Activated CD4-positive, alpha-beta T cell treated with anti-CD3 and anti-CD28 coated beads for 48 hours (primary cell): Measurements from ENCODE around the gene BIRC6.

ENCODE experiments used
- DNase-seq: peaks from one replicate; pipeline ENCODE4 v3.0.0-alpha.2; 2020

The BIRC6 gene

DNA sequence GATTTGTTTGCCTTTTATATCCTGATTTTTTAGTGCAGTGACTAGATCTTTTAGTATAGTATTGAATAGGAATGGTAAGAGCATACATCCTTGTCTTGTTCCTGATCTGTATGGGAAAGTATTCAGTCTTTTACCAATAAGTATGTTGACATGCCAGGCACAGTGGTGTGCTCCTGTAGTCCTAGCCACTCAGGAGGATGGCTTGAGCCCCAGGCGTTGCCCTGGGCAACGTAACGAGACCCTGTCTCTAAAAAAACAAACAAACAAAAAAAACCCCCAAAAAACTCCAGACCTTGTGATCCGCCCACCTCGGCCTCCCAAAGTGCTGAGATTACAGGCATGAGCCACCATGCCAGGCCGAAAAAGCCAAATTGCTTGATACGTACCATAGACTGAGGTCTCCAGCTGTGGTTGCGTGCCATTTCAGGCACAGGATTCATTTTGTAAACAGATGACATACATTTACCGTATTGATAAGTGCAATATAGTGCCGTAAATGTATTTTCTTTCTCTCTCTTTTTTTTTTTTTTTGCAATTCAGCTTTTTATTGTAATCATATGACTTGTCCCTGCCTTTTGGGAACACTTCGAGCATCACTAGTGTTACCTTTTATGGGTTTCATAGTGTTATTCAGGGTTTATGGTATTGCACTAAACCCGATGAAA, 18.5 kb downstream of the BIRC6 start:
- no peak for DNase-seq

DNA sequence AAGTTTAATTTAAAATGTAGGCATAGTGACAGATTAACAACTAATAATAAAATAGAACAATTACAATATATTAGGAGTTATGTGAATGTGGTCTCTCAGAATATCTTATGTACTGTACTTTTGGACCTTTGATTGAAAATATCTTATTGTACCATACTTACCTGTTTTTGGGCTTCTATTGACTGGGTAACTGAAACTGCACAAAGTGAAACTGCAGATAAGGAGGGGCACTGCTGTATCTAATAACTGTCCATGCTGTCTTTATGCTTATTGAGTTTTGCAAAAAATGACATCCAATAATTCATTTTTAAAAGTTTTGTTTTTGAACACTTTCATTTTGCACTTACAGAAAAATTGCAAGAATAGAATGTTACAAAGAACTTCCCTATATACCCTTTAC, 19.9 kb downstream of the BIRC6 start:
- no peak for DNase-seq

DNA sequence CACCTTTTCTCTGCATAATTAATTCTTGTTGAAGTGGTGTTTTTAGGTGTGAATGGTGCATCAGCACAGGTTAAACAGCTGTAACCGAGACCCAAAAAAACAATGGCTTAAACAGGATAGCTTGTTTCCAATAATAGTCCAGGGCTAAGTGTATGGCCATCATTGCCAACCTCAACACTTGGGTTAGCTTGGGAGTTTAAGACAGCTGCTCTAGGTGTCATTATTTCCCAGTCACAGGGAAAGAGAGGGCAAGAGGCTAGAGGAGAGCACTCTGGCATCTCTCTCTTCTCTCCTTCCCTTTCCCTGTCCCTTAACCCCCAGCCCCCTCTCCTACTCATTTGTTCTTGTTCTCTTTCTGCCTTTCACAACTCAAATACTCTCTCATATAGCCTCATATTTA, 21.1 kb downstream of the BIRC6 start:
- no peak for DNase-seq

DNA sequence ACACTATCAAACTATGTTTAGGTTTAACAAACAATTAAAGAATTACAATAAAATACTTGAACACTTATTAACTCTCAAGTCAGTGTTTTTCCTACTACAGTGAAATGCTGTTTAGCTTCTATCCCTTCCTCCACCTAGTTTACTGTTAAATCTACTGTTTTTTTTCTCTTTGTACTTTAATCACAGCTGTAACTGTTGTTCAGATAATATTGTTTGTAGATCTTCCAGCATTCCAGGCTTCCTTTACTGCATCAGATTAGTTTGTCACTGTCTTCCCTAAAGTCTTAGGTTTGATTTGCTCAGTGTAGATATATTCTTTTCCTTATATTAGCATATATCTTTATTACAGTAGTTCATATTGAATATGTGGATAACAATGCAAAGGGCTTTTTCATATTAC, 22.5 kb downstream of the BIRC6 start:
- DNase-seq, result no peak

DNA sequence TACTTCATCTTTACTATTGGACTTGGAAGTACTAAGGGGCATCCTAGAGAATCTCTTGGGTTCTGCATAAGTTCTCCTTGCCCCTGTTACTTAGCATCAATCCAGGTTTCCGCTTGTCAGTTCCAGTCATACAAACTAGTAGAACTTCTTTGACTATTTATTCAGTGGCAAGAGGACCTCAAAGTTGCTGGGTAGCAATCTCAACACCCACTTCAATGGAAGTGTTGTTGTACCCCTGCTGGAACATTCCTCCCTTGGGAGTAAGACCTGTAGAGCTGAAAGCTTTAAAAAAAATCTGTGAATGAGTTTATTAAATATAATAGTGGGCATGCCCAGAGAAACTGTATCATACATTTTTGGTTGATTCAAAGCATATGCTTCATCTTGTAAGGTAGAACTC, 27.0 kb downstream of the BIRC6 start:
- DNase-seq, result no peak

DNA sequence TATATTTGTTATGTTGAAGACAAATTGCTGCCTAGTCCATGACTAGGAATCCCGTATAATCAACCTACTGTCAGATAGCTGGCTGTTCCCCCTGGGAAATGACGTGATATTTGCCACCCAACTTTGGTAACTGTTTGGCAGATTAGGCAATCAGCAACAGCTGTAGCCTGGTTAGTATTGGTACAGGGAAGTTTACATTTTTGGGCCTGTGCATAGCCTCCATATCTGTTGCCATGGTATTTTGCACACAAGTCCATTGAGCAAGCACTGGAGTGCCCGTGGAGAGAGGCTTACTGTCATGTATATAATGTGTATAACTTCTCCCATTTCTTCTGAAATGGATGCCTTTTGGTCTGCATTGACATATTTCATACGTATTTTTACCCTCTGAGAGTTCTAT, 27.7 kb downstream of the BIRC6 start:
- DNase-seq, result no peak

DNA sequence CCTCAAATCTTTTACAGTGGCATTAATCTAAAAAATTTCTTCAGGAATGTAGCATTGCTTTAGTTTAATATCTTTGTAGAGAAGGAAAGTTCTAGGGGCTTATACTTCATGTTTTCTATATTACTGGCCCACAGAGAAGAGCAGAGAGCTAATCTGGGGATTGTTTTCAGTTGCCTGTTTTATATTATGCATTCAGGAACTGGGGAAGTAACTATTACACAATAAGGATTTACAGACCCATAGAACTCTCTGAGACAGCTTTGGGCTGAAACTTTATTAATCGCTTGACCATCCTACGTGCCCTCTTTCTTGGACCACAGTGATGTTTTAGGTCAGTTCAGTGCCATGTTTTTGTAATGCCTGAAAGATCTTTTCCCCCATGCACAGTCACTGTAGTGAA, 29.9 kb downstream of the BIRC6 start:
- no peak for DNase-seq

DNA sequence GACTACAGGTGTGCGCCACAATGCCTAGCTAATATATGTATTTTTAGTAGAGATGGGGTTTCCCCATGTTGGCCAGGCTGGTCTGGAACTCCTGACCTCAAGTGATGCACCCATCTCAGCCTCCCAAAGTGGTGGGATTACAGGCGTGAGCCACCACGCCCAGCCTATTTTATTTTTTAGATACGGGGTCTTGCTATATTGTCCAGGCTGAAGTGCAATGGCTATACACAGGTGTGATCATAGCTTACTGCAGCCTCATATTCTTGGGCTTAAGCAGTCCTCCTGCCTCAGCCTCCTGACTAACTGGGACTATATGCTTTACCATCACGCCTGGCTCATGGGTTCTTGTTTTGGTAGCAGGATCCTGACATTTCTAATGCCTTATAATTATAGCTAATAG, 42.4 kb downstream of the BIRC6 start:
- no peak for DNase-seq

DNA sequence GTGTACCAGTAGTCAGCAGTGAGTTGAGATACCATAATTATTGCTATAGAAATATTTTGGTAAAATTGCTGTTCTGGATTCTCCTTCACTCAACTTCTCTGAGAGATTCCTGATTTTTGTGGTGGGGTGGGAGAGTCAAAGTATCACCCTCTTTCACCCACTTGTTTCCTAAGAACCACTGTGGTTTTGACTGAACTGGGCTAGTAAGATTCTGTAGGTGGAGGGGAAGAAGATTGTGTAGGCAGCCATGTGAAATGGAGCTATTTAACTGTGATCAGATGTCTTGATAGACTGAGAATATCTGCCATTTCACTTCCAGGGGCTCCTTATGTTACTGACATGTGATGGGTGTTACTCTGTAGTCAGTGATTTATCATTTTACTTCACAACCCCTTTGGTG, 45.3 kb downstream of the BIRC6 start:
- no peak for DNase-seq

DNA sequence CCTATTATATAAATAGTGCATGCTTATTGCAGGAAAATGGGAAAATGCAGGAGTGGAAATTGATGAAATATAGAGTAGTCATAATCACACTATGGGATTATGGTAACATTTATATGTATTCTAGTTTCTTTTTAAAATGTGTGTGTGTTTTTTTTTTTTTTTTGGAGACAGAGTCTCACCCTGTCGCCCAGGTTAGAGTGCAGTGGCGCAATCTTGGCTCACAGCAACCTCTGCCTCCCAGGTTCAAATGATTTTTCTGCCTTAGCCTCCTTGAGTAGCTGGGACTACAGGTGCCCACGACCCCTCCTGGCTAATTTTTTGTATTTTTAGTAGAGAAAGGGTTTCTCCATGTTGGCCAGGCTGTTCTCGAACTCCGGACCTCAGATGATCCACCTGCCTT, 47.0 kb downstream of the BIRC6 start:
- DNase-seq, result no peak

DNA sequence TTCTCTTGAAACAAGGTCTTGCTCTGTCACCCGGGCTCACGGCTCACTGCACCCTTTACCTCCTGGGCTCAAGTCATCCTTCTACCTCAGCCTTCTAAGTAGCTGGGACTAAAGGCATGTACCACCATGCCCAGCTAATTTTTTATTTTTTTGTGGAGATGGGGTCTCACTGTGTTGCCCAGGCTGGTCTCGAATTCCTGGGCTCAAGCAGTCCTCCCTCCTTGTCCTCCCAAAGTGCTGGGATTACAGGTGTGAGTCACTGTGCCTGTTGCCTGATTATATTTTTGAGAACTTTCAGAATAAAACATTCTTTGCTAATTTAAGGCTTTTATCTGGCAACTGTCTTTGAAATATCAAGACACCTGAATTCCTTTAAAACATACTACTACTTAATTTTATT, 47.9 kb downstream of the BIRC6 start:
- no peak for DNase-seq

DNA sequence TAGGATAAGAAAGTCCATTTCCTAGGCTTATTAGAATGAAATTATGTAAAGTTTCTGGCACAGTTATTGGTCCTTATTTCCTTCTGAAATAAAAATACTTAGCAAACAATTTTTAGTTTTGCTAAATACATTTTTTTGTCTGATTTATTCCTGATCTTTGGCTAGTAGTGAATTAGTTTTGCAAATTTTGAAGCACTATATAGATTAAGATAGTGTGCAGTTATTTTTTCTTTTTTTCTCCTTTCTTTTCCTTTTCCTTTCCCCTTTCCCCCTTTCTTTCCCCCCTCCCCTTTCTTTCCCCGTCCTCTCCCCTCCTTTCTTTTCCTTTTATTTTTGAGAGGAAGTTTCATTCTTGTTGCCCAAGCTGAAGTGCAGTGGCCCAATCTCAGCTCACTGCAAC, 59.7 kb downstream of the BIRC6 start:
- DNase-seq, result no peak

DNA sequence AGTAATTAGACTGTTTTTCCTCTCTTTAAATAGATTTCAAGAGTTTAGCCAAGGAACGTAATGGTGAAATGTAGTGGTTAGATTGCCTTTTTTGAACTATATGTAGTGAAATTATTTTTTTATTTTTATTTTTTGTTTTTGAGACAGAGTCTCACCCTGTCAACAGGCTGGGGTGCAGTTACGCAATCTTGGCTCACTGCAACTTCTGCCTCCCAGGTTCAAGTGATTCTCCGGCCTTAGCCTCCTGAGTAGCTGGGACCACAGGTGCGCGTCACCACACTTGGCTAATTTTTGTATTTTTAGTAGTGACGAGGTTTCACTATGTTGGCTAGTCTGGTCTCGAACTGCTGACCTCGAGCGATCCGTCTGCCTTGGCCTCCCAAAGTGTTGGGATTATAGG, 60.8 kb downstream of the BIRC6 start:
- DNase-seq, result no peak

DNA sequence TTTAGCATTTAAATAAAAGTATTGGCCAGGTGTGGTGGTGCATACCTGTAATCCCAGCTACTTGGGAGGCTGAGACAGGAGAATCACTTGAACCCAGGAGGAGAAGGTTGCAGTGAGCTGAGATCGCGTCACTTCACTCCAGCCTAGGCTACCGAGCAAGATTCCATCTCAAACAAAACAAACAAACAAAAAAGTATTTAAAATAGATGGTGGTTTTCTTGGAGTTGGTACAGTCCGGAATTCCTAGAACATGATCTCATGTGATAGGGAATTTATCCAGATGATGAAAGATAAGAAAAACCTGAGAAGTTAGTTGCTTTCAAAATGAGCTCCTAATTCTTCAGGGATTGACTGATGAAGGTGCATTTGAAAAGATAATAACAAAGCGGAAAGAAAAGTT, 62.0 kb downstream of the BIRC6 start:
- no peak for DNase-seq

DNA sequence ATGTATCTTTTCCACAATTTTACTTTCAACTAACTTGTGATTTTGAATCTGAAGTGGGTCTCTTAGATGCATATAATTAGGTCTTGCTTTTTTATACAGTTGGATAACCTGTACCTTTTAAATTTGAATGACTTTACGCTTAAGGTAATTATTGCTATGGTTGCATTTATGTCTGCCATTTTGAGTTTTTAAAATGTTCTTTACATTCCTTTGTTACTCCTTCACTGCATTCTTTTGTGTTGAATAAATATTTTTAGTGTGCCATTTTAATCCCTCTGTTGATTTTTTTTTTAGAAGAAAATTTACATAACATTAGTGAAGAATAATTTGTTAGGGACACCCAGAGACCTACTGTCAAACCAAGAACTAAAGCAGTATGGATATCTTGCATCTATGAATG, 65.3 kb downstream of the BIRC6 start:
- DNase-seq, result no peak

DNA sequence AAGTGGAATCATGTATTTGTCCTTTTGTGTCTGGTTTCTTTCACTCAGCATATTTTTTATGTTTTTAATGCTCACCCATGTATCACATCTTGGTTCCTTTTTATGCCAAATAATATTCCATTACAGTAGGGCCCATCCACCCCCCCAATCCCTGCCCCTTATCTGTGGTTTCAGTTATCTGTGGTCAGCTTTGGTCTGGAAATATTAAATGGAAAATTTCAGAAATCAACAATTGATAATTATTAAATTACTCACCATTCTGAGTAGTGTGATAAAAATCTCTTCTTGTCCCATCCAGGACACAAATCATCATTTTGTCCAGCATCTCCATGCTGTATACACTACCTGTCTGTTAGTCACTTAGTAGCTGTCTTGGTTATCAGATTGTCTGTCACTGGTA, 66.7 kb downstream of the BIRC6 start:
- DNase-seq, result no peak

DNA sequence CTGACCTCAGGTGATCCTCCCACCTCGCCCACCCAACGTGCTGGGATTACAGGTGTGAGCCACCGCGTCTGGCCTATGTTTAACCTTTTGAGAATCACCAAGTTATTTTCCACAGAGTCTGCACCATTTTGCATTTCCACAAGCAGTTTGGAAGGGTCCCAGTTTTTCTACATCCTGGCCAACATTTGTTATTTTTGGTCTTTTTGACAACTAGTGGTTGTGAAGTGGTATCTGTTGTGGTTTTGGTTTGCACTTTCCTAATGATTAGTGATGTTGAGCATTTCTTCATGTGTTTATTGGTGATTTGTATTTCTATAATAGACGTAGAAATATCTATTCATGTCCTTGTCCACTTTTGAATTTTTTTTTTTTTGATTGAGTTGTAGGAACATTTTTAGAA, 67.9 kb downstream of the BIRC6 start:
- DNase-seq, result no peak

DNA sequence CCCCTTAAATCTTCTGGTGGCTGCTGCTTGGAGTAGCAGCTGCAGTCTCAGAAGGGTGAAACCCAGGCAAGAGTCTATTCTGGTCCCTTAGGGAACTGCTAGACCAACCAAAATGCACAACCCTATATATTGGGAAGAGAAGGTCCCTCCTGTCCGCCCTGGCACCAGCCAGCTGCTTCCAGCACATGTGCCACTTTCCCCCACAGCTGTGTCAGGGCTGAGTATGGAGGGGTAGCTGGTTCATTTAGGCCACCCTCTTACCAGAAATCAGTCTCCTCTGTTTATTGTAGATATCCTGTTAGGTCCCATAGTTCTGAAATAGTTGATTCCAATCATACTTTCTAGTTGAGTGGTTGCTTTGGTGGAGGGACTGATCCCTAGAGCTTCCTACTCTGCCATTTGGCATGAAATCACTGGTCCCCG, 68.9 kb downstream of the BIRC6 start:
- DNase-seq, result no peak

DNA sequence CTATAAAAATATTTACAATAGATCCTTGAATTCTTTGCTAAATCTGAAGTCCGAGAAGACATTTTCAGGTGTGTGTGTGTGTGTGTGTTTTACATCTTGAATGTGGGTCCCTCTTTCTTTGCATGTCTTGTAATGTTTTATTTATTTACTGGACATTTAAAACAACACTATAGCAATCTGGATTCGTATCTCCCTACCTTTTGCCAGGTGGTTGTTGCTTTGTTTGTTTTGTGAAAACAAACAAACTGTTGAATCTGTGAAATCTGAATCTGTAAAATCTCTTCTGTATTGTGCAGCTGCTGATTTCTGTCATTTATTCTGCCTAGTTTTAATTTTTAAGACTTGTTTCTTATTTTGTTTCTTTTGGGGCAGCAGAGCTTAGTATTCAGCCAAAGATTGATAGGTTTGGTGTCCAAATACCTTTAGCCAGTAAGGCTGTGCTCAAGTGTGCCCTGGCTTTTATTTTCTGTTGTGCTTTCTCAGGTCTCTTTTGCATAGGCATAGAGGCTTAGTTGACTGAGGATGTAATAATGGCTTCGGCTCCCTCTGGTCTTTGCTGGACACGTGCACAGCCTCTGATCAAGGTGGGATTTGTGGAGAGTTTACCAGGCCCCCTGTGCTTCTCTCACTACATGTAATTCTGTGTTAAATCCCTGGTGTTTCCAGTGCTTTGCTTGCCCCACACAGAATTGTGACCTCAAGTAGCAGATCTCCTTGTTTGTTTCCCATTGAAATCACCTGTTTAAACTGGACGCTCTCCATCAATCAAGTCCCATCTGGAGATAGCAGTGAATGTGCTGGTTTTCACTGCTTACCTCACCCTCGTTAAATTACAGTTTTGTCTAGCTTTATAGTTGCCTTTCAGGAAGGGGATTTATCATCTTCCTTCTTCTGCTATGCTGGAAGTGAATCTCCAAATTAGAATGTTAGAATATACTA, 71.1 kb downstream of the BIRC6 start:
- DNase-seq, result no peak

DNA sequence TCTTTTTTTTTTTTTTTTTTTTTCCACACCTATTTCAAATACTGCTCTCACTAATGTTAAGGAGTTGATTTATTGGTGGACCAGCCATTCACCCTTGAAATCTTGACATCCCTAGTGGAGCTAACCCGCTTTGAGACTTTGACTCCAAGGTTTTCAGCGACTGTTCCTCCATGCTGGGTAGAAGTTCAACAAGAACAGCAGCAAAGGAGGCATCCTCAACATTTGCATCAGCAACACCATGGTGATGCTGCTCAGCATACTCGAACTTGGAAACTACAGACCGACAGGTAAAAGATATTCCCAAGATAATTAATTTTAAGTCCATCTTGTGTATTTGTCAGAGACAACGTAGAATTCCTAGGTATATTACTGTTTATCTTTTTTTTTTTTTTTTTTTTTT, 74.0 kb downstream of the BIRC6 start:
- DNase-seq, result no peak

DNA sequence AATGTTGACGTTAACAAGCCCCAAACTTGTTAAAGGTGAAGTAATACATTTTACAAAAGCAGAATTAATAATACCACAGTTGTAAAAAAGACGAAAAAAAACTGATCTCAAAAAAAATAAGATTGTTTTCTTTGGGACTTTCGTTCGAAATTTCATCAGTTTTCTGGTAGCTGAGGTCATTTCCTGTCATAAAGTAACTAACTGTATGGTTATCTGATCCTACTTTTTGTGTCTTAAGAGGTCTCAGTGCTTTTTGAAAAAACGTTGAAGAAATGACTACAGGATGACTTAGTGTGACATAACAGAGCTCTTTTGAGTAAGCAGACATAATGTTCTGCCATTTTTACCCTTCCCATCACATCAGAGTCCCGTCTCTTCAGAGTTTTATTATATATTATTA, 79.3 kb downstream of the BIRC6 start:
- no peak for DNase-seq

DNA sequence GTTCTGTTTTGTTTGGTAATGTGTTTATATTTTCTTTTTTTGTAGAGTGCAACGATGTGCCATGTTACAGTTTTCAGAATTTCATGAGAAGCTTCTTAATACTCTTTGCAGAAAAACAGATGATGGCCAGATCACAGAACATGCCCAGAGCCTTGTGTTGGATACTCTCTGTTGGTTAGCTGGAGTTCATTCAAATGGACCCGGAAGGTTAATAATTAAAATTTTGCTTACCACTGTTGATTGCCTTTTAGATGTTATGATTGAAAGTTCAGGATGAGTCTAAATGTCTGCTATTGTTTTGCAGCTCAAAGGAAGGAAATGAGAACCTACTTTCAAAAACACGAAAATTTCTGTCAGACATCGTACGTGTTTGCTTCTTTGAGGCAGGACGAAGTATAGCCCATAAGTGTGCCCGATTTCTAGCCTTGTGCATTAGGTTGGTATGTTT, 85.2 kb downstream of the BIRC6 start:
- no peak for DNase-seq

DNA sequence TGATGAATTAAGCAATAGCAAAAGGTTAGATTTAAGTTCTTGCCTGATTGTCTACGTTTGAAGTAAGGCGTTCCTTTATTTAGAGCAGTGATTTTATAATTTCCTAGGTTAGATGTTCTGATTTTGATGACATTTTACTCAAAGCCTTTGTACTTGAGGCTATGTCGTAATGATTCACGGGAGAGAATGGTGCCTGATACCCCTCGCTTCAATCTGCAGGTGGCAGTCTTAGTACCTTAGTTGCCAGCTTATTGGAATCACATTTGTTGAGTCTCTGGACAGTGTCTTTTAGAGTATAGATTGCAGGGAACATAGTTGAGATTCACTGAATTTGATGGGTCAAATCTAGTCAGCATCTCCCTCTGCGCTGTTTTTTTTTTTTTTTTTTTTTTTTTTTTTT, 89.5 kb downstream of the BIRC6 start:
- DNase-seq, result no peak

DNA sequence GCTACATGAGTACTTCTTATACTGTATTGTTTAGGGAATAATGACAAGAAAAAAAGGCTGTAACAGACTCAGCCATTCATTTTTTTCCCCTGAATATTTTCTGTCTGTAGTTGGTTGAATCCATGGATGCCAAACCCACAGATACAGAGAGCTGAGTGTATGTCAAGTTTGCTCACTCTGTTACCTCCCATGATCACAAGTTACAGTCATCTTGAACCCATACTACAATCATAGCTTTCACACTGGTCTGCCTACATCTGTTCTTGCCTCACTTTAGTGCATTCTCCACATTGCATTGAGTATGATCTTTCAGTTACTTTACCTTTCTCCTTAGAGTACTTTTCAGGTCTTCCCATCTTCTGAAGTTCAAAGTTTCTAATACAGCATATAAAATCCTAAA, 94.0 kb downstream of the BIRC6 start:
- DNase-seq, result no peak
